Measurements from ENCODE around the gene CCDC187.

The CCDC187 gene

DNA sequence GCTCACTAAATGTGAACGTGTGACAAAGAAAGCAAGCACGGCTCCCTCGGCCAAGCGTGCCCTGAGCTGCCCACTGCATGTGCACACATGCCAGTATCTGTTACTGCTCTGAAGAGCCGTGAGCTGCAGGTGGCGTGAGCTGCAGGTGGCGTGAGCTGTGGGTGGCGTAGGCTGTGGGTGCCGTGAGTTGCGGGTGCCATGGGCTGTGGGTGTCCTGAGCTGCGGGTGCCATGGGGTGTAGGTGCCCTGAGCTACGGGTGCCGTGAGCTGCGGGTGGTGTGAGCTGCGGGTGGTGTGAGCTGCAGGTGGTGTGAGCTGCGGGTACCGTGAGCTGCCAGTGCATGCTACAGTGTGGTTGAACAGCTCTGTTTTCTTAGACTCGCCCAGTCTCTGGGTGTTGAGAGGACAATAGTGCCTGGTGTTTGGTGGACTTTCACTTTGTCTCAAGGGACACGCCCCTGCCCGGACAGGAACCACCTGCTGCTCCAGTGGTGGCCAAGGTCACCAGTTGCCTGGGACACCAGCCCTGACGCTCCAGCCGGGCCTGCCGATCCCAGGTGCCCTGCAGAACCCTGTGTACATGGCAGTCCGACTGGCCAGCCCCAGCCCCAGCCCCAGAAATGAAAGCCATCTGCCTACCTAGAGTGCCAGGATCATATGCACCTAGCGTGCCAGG lies 6.7 kb downstream of the CCDC187 start:
- DNase-seq: peak; percentile 94

DNA sequence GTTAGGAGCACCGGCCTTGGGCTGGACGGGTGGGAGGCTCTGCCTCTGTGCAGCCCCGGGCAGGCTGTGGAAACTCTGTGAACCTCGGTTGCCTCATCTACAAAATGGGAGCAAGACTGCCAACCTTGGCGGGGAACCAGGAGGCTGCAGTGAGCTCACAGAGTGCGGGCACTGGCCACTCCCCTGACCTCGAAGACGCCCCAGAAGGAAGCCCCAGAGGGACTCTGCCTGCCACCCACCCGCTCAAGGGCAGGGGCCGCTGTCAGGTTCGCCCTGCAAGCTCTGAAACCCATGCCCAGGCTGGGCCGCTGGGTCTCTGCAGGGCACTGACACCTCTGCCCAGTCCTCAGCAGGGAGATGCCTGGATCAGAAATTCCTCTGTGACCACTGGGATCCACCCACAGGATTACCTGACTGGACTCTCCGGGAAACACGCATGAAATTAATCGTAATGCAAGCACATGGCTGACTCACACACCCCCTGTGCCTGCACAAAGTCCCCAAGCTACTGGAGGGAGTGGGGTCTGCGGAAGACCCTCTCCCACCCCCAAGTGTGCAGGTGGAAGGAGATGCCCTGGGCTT lies 7.4 kb downstream of the CCDC187 start:
- no peak for DNase-seq

DNA sequence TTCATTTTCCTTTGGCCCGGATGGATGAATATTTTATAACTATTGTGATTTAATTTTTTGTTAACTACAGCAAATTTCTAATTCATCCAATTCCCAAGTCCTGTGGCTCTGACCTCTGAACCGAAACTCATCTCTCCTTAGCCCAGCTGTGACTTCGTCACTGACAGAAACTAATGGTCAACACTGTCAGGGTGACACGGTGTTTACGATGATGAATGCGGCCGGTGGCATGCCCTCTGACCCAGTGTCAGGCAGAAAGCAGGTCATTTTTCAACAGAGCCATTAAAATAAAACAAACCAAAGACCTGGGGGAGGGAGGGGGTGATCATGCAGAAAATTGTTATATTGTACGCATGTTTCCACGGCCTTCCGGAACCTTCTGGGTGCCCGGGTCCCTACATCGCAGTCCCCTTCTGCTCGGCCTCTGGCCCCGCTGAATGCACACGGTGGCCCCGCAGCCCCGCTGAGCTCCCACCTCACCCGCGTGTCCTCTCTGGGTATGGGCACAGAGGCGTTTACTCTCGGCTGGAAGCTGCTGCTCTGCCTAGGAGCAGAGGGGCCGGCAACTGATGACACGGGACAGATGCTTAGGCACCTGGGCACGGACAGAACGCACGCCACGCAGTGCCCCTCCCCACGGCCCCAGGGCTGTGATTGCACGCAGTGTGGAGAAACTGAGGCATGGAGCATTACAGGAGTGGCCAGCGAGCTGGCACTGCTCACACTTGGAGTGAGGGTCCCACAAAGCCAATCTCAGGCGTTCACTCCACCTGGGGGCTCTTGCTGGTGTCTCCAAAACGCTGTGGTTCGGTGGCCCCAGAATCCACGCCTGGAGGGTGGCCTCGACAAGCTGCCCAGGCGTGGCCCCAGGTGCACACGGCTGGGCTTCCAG lies 8.1 kb downstream of the CCDC187 start:
- no peak for DNase-seq

DNA sequence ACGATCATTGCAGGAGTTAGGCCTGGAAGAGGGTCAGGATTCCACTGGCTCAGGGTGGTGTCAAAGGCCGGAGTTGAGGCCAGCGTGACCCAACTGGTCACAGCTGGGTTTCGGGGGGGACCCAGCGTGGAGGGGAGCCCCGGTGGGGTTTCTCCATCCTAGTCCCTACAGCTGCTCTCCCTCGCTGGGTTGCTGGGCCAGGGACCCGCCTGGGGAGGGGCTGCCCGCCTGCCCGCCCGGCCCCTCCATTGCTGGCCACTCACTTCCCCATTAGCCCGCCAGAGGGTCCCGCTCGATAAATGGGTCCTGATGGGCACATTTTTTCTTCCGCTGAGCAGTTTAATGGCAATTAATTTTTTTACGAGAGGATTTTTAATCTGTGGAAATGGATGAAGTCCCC lies 8.8 kb downstream of the CCDC187 start:
- DNase-seq: no peak

DNA sequence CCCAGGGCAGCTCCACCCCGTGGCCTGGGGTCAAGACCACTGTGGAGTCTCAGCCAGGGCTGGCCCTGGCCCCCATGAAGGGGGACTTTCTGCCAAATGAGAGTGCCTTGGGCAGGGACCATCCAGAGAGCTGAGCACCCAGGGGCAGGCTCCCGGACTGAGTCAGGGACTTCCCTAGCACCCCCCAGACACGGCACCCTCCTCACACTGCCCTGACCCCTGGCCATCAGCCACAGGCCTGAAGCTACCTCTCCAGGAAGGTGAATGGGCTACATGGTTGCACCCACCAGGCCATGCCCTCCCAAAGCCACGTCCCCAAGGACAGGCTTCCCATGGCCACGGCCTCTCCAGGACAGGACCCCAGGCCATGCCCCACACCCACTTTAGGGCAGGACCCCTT lies 9.5 kb downstream of the CCDC187 start:
- DNase-seq: no peak

DNA sequence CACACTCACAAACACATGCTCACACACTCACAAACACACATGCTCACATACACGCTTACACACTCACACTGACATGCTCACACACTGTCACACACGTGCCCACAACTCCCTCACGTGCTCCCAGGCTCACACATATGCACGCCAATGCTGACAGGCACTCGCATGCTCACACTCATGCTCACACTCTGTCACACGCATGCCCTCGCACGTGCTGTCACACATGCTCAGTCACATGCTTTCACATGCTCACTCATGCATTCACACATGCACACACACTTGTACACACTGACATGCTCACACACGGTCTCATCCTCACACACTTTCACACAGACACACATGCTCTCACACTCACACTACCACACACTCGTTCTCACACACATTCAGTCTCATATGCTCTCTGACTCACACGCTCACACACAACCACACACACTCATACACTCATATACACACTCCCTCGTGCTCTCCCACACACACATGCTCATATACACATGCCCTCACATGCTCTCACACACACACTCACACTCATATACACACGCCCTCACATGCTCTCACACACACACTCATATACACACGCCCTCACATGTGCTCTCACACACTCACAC lies 10.3 kb downstream of the CCDC187 start:
- DNase-seq: no peak

DNA sequence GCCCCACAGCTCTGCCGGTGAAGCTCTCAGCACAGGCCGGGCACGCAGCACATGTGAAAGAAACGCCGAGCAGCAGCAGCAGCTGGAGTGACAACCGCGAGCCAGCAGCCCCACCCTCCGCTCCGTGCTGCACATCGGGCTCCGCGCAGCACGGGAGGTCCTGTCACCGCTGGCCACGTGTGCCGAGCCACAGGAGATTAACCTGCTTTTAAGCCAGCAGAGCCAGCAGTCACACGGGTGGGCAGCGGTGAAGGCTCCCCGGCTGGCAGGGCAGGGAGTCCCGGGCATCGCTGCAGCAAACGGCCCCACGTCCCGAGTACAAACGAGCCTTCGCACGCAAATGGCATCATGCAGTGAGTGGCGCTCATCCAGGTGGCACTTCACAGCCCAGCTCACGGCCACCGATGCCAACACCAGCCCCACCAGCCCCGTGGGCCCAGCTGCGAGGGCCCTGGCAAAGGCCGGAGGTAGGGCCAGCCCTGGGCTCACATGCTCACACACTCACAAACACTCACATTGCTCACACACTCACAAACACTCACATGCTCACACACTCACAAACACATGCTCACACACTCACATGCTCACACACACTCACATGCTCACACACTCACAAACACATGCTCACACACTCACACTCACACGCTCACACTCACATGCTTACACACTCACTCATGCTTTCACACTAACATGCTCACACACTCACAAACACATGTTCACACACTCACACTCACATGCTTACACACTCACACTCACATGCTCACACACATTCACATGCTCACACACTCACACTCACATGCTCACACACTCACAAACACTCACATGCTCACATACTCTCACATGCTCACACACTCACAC lies 11.1 kb downstream of the CCDC187 start:
- no peak for DNase-seq

DNA sequence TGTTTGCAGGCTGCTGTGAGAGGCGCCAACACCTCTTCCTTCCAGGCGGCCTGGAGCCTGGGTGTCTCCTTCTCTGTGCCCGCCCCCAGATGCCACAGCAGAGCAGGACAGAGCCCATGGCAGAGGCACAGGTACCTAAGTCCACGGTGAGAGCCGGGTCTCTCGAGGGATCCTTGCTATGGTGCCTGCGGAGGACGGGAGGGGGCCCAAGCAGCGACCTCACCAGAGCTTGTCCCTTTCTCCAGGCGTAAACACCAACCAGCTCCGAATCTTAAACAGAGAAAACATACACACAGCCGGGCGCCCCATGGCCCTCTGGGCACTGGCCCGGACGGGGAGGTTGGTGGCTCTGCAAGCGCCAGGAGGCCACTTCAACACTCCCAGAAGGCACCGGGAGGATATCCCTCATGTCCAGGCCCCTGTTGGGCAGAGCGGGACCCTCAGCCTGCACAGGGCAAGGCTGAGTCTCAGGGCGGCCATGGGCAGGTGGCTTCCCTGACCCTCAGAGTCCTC lies 11.8 kb downstream of the CCDC187 start:
- DNase-seq: no peak

DNA sequence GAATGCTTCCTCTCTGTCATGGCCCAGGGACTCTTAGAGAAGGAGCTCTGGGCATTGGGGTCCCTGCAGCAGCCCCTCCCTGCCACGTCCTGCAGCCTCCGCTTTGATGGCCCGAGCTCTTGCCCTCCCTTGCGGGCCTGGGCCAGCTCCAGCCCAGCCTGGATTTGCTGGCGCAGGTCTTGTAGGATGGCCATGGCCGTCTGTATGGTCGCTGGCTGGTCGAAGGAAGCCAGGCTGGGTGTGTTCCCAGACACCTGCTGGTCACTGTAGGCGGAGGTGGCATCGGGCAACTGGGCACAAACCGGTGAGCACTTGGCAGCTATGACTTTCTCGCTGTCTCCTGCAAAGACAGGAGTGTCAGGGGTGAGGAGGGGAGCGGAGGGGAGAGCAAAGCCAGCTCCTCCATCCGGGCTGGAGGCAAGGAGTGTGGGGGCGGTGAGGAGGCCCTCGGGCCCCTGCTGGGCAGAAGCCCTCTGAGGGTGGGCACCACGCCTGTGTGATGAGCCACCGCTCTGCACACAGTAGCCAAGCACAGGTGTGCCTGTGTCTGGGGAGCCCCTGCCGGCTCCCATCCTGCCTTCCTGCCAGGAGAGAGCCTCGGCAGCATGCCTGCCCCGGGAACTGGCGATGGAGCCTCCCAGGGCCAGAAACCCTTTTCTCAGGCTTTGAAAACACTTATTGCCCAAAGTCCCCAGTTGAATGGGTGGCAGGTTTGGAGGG lies 12.4 kb downstream of the CCDC187 start:
- no peak for DNase-seq

DNA sequence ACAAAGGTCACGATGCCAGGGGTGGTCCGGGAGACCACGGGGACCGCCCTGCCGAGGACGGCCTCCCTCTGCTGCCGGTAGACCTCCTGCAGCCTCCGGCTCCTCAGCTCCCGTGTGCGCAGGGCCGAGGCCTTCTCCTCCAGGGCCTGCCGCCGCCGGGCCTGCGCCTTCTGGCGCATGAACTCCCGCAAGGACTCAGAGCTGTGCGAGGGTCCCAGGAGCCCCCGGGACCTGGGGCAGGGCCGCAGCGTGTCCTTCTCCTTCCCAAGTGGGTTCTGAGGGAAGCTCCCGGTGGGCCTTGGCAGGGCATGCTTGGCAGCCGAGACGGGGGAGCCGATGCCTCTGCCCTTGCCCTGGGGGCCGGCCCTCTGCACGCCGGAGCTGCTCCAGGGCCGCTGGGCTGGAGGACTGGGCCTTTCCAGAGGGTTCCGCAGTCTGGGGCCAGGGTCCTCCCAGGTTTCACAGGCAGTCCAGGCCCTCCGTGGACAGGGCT lies 13.3 kb downstream of the CCDC187 start:
- DNase-seq: no peak

DNA sequence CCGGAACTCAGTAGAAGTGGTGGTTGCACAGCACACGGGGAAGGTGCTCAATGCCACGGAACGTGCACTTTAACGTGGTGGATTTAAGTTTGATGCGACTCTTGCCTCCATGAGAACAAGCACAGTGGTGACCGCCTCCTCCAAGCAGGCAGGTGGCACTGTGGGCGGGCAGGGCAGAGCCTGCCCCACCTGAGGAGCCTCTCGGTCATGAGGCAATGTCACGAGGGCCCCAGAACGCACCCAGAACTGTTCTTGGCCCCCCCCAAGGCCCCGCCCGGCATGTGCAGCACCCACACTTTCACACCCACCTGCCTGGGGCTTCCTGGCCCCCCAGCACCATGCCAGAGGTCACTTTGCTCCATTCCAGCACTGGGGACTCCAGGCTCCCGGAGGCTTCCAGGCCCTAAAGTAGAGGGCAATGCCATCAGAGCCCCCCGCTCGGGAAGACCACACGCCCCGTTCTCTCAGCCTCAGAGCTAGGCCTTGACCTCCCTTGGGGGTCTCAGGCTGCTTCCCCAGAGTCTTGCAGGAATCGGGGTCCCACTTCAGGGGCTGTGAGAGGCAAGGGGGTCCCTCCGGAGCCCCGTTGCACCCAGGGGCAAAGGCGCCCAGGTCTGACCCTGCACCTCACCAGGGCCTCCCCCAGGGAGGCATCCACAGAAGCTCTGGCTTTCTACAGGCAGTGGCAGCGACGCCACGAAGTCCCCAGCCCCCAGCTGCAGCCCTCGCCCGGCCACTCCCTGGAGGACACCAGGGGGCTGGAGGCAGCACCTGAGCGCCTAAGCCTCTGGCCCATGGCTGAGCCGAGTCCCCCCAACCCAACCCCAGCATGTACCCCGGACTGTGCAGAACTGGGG lies 14.0 kb downstream of the CCDC187 start:
- DNase-seq: no peak

DNA sequence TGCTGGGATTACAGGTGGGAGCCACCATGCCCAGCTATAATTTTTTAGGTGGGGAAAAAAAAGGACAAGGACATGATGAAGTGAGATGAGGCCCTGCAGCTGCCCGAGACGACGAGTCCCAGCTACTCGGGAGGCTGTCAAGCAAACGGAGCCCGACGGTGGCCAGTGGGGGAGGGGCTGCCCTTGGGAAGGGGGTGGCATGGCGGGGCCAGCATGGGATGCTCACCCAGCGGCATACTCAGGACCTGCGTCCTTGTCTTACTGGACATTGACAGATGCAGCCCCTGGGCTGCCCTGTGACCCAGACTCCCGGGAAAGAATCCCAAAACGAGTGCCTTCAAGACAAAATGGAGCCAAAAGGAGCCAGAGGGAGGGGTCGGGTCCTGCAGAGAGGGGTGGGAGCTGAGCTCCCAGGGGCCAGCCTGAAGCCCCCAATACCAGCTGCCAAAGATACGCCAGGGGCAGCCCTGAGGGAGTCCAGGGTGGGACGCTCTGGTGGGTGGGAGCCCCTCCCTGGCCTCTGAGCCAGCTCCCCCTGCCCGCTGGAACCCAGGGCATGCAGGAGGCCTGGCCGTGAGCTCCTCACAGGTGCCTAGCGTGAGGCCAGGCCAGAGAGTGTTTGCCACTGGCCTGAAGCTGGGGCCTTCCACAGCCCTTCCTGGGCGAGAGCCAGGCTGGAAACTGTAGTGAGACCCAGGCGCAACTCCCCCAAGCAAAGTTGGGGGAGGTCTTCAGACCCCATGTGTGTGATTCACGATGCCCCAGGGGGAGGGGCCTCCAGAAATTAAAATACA lies 15.7 kb downstream of the CCDC187 start:
- no peak for DNase-seq

DNA sequence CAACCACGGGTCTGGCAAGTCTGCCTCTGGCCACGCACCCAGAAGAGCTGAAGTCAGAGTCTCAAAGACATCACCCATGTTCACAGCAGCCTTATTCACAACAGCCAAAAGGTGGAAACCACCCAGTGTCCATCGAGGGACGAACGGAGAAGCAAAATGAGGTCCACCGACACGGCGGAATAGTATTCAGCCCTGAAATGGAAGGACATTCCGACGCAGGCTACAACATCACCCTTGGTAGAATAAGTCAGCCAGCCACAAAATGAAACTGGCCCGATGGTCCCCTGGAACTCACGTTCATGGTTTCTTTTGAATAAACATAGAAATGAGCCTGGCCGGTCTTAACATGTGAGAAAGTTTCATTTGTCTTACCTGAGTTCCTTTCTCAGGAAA lies 16.9 kb downstream of the CCDC187 start:
- DNase-seq: no peak

DNA sequence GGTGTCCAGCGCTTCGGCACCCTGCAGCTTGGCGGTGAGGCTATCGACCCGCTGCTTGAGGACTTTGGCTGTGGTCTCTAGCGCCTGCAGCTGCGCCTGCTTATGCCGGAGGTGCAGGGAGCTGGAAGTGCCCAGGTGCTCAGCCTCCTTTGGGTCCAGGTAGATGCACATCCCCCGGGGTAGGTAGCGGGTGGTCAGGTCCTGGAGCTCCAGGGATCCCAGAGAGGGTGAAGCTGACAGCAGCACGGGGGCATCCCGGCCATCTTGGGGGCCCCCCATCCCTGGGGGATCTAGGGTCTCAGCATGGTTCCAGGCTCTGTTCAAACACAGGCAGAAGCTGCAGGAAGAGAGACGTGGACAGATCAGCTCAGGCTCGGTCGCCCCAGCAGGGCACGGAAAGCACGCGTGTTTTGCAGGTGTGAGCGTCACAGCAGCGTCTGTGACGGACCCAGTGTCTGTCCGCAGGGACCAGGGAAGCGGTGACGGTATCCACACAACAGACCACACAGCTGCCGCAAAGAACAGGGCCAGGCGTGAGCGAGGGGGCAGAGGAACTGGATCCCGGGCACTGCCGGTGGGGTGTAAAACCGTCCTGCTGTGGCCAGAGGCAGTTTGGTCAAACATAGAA lies 17.4 kb downstream of the CCDC187 start:
- no peak for DNase-seq

DNA sequence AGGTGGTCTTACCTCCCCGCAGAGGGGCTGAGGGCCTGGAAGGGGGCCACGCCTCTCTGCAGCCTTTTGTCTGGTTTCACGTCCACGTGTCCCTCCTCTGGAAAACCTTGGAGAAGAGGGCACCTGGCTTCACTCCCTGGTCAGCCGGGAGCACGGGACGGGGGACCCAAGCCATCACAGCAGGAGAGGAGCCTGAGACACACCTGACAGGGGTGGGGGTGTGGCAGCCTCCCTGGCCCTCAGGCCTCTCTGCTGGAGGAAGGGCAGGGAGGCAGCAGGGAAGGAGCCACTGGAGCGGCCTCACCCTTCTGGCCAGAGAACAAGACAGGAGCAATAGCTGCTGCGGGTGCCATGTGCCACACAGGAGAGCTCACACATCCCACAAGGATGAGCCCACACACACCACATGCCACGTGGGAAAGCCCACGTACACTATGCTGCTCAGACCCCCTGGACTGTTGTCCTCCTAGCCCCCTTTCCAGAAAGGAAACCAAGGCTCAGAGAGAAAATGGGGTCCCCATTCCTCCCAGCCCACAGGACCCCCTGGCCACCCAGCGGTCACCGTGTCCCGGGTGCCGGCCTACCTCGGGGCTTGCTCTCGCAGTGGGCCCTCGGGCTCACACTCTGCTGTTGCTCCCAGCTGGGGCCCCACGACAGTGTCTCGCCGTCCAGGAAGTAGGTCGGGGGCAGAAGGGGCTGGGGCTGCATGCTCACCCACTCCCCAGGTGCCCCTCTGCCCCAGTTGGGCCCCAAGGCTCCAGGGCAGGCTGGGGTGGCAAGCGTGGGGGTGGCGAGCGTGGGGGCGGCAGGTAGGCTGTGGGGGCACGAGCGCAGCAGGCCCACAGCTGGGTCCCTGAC lies 18.2 kb downstream of the CCDC187 start:
- DNase-seq: no peak

DNA sequence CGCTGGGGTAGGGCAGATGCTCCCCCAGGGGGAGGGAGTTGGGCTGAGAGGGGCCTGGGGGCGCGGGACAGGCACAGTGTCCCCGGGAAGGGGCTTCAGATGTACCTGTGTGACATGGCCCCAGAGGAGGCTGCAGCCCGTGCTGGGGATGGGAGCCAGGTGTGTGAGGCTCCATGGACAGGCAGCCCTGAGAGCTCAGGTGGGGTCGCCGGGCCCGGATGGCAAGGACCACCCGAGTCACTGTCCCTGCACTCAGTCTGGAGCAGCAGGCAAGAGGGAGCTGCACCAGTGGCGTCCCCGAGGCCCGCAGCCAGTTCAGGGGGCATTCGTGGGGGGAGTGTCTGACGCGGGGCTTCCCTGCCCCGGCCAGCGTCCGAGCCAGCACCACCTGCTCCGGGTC lies 18.9 kb downstream of the CCDC187 start:
- DNase-seq: no peak

DNA sequence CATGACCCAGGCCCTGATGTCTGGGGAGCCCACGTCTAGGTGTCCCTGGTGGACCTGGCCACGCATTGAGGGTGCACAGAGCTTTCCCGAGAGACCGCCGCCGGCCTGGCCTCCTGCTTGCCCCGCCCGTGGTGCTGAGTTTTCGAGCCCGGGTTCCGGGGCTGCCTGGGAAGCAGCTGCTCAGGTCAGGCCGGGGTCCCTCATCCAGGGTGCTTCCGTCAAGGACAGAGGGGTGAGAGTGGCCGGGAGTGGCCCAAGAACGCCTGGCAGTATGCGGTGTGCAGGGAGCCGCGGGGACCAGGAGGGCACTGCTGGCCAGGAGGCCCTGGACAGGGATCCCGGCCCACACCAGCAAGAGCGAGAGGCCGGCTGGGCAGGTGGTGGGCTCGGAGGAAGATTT lies 19.6 kb downstream of the CCDC187 start:
- no peak for DNase-seq

Data from NCI-H146 (cell line).